NCI-H2227 (cell line): ENCODE measurements around the gene GOSR2.

Experiments used
- DNase-seq: peaks from one replicate; lab custom pipeline; 2025; ENCODE audit not compliant: unreplicated experiment; lab: John Stamatoyannopoulos, UW

GOSR2 gene

DNA sequence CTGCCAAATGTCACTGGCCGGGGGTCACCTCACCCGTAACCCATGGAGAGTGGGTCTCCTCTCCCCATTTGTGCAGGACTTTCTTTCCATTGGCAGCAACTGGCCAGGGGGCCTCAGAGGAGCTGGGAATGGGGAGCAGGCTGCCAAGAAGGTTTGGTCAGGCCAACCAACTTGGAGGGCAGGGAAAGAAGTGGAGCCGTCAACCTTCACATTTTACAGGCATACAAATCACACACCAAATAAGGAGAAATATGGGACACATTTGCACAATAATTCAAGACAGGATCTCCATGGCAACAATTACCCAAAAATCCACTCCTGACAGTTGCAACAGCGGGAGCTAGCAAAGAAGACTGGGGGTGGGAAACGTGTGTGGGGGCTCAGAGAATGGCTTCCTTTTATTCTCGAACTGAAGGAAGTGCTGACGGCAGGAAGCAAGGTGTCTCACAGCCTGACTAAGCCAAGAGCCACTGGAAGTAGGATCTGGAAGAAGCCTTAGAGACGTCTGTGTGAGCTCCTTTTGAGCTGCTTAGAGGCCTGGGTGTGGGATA, 35.2 kb downstream of the GOSR2 start:
- DNase-seq = no peak

- DNase-seq = no peak
Measured at GRCh38 chr17:46960152-46960551, 37.2 kb downstream of the GOSR2 start.

DNA sequence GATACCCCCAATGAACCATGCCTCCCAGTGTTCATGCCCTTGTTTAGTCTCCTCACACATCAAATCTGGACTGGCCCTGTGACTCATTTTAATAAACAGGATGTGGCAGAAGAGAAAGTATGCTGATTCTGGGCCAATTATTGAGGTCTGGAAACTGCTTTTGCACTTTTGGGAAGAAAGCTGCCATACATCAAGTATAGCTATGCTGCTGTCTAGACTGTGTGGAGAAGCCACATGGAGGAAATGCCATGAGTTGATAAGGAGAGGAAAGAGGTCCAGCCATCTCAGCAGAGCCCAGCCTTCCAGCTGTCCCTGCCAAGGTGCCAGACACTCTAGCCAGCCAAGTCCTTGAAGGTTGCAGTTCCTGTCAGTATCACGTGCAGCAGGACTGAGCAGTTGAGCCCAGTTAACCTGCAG, 39.4 kb downstream of the GOSR2 start:
- DNase-seq = no peak

DNA sequence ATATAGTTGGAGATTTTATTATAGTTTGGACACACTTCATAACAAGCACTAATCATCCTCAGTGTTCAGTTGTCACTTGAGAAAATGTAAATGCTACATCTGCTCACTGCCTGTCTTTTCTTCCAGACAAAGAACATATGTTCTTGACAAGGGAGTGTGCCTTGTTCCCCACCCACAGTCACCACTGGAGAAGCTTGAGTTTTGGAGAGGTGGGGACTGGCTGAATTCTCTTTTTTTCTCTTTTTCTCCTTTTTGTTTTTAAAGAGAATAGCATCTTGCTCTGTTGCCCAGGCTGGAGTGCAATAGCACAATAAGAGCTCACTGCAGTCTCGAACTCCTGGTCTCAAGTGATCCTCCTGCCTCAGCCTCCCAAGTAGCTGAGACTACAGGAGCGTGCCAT, 40.6 kb downstream of the GOSR2 start:
- DNase-seq = no peak

DNA sequence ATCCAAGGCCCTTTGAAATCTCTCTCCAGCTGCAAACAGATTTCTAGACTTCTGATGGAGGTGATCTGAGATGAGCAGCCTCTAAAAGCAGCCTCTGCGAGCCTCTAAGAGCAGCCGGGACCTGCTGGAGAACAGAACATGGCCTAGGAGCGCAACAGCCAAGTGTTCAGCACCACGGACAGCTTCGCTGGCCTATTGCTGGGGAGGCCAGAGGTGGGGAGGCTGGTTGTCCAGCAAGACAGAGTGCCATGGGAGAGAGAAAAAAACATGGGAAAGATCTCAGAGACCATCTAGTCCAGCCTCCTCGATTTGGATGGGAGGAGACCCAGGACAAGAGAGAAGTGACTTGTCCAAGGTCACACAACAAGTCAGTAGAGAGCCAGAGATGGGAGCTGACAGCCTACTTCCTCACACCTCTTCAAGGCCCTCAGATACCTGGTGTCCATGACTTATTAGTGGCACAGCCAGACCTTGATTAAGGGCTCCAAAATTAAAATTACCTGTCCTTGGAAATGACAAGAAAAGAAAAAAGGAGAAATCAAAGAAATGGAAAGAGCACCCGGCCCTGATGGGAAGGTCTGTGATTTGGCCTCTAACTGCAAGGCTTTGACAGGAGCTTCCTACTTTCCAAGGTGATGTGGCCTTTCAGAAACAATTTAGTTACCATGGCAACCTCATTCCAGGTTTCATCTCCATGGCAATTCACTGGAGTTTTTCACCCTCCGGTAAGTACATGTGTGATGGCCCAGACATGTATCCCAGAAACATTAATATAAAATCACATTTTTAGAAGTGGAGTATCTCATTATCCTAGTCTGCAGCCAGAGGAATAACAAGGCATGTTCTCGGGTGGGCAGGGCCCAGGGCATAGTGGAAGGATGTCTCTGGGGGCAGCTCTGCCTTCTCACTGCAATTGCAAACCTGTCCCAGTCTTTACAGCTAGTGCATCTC, 41.6 kb downstream of the GOSR2 start:
- peak; percentile 65 for DNase-seq

DNA sequence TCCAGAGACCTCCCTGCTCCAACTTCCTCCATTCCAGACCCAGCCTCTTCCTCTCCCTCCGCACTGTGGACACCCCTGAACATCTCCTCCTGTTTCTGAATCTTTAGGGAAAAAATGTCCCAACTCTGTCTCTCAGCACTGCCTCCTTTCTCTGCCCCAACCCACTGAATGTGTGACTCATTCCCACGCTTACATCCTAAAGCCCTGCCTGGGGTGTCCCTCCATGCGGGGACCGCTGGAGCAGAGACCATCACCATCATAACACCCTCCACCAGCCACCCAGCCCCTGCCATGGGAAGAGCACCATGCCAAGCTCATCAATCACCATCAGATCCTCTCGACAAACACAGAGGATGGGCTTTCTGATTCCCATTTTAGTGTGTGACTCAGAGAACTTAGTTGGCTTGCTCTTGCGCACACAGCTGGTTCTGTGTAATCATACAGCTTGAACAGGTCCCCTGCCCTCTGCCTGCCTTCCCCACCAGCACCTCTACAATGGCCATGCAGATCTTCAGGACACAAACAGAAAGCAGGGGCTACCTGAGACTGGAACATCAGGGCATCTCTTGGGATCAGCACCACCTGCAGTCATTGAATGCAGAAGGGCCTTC, 45.4 kb downstream of the GOSR2 start:
- no peak for DNase-seq

DNA sequence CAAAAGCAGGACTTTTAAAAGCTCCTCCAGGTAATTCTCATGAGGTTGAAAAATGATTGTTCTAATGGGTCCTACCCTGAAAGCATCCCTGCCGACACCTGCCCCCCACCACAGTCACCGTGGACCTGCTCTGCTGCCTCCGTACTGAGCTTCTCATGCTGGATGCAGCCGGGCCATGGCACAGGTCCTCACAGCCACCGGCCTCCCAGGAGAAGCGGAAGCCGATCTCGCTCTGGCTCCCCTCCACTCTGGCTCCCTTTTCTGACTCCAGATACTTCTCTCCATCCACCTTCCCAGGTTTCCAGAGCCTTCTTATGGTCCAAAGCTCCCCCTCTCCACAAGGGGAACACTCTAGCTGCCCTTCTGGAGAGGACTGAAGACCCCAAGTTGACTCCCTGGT, 45.9 kb downstream of the GOSR2 start:
- no peak for DNase-seq

GRCh38 chr17:46971647-46972300, 48.8 kb downstream of the GOSR2 start:
- DNase-seq = no peak

- DNase-seq = no peak
Measured at GRCh38 chr17:46972346-46972745, 49.4 kb downstream of the GOSR2 start.

- no peak for DNase-seq
Measured at GRCh38 chr17:46974086-46974485, 51.1 kb downstream of the GOSR2 start.

- DNase-seq = no peak
Measured at GRCh38 chr17:46975287-46975686, 52.3 kb downstream of the GOSR2 start.

- DNase-seq = peak; percentile 58
Measured at GRCh38 chr17:46976626-46977270, 53.8 kb downstream of the GOSR2 start.

GRCh38 chr17:46977348-46977747, 54.4 kb downstream of the GOSR2 start:
- DNase-seq = peak; percentile 93

DNA sequence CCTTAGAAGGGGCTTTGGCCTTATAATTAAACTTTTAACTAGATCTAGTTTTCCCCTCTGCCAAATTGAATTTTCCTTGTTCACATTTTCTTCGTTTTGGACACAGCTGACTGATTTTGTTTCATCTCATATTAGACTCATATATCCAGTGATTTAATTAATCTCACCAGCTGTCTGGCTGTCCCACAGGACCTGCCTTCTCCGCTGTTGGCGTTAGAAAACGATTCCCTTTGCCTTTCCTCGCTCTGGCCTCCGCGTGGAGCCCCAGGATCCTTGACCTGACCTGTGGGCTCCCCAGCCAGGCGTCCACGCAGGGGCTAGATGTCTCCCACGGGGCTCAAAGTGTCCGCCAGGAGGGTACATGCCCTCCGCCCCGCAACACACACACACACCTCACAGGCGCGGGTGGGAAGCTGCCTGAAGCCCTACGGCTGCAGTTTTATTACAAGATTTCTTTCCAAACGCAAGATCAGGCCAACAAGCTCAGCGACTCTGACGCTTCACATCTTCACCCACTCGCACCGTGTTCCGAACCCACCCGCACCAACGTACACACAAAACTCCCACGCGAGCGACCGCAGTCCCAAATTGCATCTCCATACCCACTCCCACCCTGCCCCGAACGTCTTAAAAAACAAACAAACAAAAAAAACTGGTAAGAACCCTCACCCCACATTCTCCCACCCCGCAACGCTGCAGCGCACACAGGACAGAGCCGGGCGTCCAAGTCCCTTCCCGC, 55.0 kb downstream of the GOSR2 start:
- DNase-seq = peak; percentile 31

DNA sequence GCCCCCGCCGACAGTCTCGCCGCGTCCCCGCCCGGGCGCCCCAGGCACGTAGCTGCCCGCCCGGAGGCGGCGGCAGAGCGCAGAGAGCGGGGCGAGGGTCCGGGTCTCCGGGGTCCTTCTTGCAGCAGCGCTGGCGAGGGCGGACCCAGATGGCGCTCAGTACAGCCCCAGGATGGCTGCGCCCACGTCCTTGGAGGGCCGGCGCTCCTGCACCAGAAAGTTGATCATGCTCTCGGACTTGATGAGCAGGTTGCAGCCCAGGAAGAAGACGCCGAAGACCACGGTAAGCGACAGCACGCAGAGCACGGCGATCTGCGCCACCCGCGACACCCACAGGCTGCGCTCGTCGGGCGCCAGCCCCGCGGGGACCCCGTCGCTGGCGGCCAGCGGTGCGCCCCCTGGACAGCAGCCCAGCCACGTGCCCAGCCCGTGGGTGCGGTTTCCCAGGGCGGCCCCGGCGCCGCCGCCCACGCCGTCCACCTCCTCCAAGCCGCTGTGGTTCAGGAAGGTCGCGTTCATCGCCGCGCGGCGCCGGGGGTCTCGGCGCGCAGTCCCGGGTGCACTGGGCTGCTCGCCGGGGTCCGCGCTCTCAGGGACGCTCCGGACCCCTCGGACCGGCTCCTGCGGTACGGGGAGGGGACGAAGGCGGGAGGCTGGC, 55.7 kb downstream of the GOSR2 start:
- peak; percentile 44 for DNase-seq

GRCh38 chr17:46979147-46979863, 56.3 kb downstream of the GOSR2 start, which contains the start of gene RPRML:
TSS of gene RPRML (minus strand) at chr17:46979253. CDS start at chr17:46979007, 246 bp downstream.
- DNase-seq = peak; percentile 84

DNA sequence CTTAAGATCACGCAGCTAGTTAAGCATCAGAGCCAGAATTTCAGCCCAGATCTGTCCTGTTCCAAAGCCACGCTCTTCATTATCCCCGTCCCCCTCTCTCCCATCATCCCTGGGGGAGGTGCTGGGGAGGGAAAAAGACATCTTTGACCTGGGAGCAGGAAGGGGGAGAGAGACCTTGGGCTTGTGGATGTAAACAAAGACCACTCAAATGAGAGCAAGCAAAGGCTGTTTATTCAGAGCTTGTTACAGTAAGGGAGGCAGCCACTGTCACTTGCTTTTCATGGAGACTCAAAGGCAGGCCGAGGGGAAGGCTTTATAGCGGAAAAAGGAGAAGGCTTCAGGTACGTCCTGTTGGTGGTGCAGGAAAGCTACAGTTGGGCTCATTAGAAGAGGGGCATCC, 59.6 kb downstream of the GOSR2 start:
- no peak for DNase-seq

GRCh38 chr17:46983782-46984181, 60.8 kb downstream of the GOSR2 start:
- no peak for DNase-seq

- no peak for DNase-seq
Measured at GRCh38 chr17:46984341-46984740, 61.4 kb downstream of the GOSR2 start.
